Measurements from ENCODE around the gene RAB25.

Gene RAB25

DNA sequence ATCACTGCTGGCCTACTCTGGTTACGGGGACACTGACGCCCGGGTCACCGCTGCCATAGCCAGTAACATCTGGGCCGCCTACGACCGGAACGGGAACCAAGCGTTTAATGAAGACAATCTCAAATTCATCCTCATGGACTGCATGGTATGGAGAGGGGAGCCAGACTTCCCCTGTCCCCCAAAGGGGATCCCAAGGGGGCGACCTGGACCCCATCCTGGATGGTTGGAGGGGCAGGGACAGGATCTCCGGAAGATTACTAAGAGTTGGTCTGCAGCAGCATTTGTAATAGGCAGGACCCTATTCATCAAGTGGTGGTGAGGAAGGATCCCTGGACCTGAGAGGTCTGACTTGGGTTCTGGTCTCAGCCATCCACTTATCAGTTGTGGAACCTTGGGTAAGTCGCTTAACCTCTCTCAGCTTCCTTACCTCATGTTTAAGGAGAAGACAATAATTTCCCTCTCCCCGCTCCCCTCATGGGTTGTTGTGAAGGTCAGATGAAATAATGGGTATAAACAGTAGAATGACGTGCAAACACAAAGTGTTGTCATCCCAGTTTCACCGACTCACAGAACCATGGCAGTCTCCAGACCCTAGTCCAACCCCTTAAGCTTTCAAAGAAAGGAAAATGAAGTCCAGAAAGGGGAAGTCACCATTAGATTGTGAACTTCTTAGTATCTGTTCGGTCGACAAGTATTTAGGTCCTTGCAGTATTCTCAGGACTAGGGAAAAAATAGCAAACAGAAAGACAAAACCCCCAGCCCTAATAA, 5.5 kb upstream of the RAB25 start:
- Histone ChIP-seq H3K27ac (ENCODE audit: low read depth, low read length) (peak overlapping the region; percentile 36), H3K4me1 (ENCODE audit: control insufficient read depth, insufficient read depth, low read length) (peaks cover 8% of the 10 kb centered on the region; the same call in 1 of the 2 replicates), H3K36me3 (ENCODE audit: control insufficient read depth, insufficient read depth, low read length) (peaks cover 27% of the 10 kb centered on the region), H3K9me3 (ENCODE audit: control insufficient read depth, insufficient read depth, low read length) (no peaks in the 10 kb centered on the region), H3K4me3 (ENCODE audit: low read depth, low read length) (peak overlapping the region; percentile 96), H3K27me3 (ENCODE audit: control insufficient read depth, insufficient read depth, low read length) (no peaks in the 10 kb centered on the region), H3K9ac (ENCODE audit: low read depth, low read length) (peak overlapping the region; percentile 48)

DNA sequence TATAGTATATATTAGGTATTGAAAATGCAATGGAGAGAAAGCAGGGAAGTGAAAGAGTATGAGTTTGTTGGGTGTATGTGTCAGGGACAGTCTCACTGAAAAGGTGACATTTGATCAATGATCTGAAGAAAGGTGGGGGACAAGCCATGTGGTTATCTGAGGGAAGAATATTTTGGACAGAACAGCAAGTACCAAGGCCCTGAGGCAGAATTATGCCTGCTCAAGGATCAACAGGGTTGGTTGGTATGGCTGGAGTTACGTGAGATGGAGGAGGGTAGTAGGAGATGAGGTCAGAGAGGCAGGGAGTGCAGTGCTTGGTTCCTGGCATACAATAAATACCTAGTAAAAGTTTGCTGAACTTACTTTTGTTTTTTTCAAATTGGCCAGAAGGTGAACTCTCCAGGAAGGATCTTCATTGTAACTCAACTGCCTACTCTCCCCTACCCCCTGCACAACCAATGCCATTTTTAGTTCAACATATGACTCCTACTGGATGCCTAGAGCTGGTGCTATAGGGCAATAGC, 4.6 kb upstream of the RAB25 start:
- H3K4me1 ChIP-seq (ENCODE audit: control insufficient read depth, insufficient read depth, low read length): peaks cover 8% of the 10 kb centered on the region; the same call in 1 of the 2 replicates
- H3K9ac ChIP-seq (ENCODE audit: low read depth, low read length): no peak overlapping the region
- no peaks in the 10 kb centered on the region for H3K9me3 ChIP-seq (ENCODE audit: control insufficient read depth, insufficient read depth, low read length)
- H3K4me3 ChIP-seq (ENCODE audit: low read depth, low read length): no peak overlapping the region
- H3K27ac ChIP-seq (ENCODE audit: low read depth, low read length): no peak overlapping the region
- no peaks in the 10 kb centered on the region for H3K27me3 ChIP-seq (ENCODE audit: control insufficient read depth, insufficient read depth, low read length)
- H3K36me3 ChIP-seq (ENCODE audit: control insufficient read depth, insufficient read depth, low read length): peaks cover 20% of the 10 kb centered on the region

DNA sequence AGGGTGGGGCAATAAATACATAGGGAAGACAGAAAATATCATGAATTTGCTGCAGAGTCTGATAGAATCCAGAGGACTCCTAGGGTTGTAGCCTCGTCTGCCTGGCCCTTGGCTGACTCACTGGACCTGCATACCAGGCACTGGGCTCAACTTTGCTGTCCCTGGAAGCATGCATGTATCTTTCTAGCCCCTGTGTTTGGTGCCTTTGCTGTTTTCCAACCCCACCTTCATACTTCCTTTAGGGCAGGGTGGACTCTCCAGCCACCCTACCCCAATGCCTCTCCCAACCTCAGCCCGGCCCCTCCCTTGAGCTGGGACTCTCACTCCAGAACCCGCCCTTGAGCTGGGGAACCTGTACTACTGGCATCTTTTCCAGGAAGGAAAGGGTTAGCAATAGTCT, 1.2 kb downstream of the RAB25 start:
- H3K4me3 ChIP-seq (ENCODE audit: low read depth, low read length): 0 out of 2 replicates have a peak overlapping the region, but pooled peaks have one; percentile 21
- H3K4me1 ChIP-seq (ENCODE audit: control insufficient read depth, insufficient read depth, low read length): peaks cover 21% of the 10 kb centered on the region
- H3K36me3 ChIP-seq (ENCODE audit: control insufficient read depth, insufficient read depth, low read length): peaks cover 14% of the 10 kb centered on the region
- no peaks in the 10 kb centered on the region; the same call in 1 of the 2 replicates for H3K27me3 ChIP-seq (ENCODE audit: control insufficient read depth, insufficient read depth, low read length)
- peak overlapping the region; percentile 93 for H3K27ac ChIP-seq (ENCODE audit: low read depth, low read length)
- H3K9ac ChIP-seq (ENCODE audit: low read depth, low read length): no peak overlapping the region
- no peaks in the 10 kb centered on the region for H3K9me3 ChIP-seq (ENCODE audit: control insufficient read depth, insufficient read depth, low read length)

DNA sequence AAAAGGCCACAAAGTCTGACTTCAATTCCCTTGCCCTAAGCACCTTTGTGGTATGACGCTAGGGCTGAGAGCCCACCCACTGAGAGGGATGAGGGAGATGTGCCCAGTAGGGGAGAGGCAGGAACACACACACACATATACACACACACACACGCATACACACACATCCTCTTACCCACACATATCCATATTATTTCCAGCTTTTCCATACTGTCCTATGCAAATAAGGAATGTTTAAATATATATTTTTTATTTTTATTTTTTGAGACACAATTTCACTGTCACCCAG, 3.0 kb downstream of the RAB25 start:
- Histone ChIP-seq H3K9me3 (ENCODE audit: control insufficient read depth, insufficient read depth, low read length) (no peaks in the 10 kb centered on the region), H3K36me3 (ENCODE audit: control insufficient read depth, insufficient read depth, low read length) (no peaks in the 10 kb centered on the region), H3K4me1 (ENCODE audit: control insufficient read depth, insufficient read depth, low read length) (peaks cover 21% of the 10 kb centered on the region), H3K27ac (ENCODE audit: low read depth, low read length) (peak overlapping the region; percentile 54), H3K27me3 (ENCODE audit: control insufficient read depth, insufficient read depth, low read length) (no peaks in the 10 kb centered on the region; the same call in 1 of the 2 replicates), H3K4me3 (ENCODE audit: low read depth, low read length) (no peak overlapping the region), H3K9ac (ENCODE audit: low read depth, low read length) (no peak overlapping the region)

DNA sequence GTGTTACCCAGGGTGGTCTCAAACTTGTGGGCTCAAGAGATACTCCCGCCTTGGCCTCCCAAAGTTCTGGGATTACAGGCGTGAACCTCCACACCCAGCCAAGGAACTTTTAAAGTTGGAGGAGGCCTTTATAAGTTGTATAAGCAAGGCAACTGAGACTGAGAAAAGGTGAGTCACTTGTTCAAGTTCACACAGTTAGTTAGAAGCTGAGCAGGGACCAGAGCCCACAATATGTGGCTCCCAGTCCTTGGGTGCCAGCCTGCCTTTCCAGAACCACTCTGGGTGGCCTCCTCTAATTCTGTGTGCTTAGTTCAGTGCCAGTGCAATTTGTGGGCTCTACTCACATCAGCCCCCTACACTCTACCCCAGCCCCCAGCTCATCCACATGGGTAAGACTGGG, 3.7 kb downstream of the RAB25 start:
- Histone ChIP-seq H3K27ac (ENCODE audit: low read depth, low read length) (no peak overlapping the region), H3K9ac (ENCODE audit: low read depth, low read length) (no peak overlapping the region)

DNA sequence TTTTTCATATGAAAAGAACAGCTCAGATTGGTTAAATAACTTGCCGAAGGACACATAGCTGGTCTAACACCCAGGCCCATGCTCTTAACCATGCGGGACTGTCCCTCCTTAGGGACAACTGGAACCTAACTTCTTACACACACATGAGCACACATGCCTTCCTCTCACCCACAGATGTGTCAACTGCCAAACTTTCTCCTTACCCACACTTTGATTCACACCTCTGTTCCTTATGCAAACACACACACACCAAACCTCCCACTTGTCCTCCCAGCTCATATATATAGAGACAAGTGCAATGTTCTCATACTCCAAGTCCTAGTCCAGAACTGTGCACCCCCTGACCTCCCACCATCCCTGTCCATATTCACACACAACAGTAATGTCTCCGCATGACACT, 4.3 kb downstream of the RAB25 start:
- Histone ChIP-seq H3K9ac (ENCODE audit: low read depth, low read length) (no peak overlapping the region), H3K27ac (ENCODE audit: low read depth, low read length) (no peak overlapping the region), H3K36me3 (ENCODE audit: control insufficient read depth, insufficient read depth, low read length) (peaks cover 7% of the 10 kb centered on the region), H3K4me3 (ENCODE audit: low read depth, low read length) (no peak overlapping the region; the same call in 1 of the 2 replicates), H3K27me3 (ENCODE audit: control insufficient read depth, insufficient read depth, low read length) (no peaks in the 10 kb centered on the region; the same call in 1 of the 2 replicates), H3K4me1 (ENCODE audit: control insufficient read depth, insufficient read depth, low read length) (peaks cover 21% of the 10 kb centered on the region), H3K9me3 (ENCODE audit: control insufficient read depth, insufficient read depth, low read length) (no peaks in the 10 kb centered on the region)

More for the DNA sequence above, 3.7 kb downstream of the RAB25 start:
- no peaks in the 10 kb centered on the region for H3K9me3 ChIP-seq (ENCODE audit: control insufficient read depth, insufficient read depth, low read length)
- H3K4me1 ChIP-seq (ENCODE audit: control insufficient read depth, insufficient read depth, low read length): peaks cover 21% of the 10 kb centered on the region
- H3K4me3 ChIP-seq (ENCODE audit: low read depth, low read length): no peak overlapping the region
- peaks cover 3% of the 10 kb centered on the region; the same call in 1 of the 2 replicates for H3K36me3 ChIP-seq (ENCODE audit: control insufficient read depth, insufficient read depth, low read length)
- H3K27me3 ChIP-seq (ENCODE audit: control insufficient read depth, insufficient read depth, low read length): no peaks in the 10 kb centered on the region; the same call in 1 of the 2 replicates

DNA sequence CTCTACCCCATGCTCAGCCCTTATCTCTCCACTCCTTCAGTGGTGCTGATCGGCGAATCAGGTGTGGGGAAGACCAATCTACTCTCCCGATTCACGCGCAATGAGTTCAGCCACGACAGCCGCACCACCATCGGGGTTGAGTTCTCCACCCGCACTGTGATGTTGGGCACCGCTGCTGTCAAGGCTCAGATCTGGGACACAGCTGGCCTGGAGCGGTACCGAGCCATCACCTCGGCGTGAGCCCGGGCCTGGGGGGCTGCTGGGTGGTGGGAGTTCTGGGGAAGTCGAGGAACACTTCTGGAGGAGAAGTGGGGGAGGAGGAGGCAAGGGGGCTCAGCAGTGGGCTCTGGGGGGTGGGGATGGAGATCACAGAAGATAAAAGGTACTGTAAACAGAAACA, 4.9 kb downstream of the RAB25 start:
- H3K9ac ChIP-seq (ENCODE audit: low read depth, low read length): no peak overlapping the region
- H3K4me1 ChIP-seq (ENCODE audit: control insufficient read depth, insufficient read depth, low read length): peaks cover 21% of the 10 kb centered on the region
- no peaks in the 10 kb centered on the region; the same call in 1 of the 2 replicates for H3K27me3 ChIP-seq (ENCODE audit: control insufficient read depth, insufficient read depth, low read length)
- H3K9me3 ChIP-seq (ENCODE audit: control insufficient read depth, insufficient read depth, low read length): no peaks in the 10 kb centered on the region
- H3K36me3 ChIP-seq (ENCODE audit: control insufficient read depth, insufficient read depth, low read length): peaks cover 9% of the 10 kb centered on the region
- no peak overlapping the region for H3K4me3 ChIP-seq (ENCODE audit: low read depth, low read length)
- H3K27ac ChIP-seq (ENCODE audit: low read depth, low read length): peak overlapping the region; percentile 28

DNA sequence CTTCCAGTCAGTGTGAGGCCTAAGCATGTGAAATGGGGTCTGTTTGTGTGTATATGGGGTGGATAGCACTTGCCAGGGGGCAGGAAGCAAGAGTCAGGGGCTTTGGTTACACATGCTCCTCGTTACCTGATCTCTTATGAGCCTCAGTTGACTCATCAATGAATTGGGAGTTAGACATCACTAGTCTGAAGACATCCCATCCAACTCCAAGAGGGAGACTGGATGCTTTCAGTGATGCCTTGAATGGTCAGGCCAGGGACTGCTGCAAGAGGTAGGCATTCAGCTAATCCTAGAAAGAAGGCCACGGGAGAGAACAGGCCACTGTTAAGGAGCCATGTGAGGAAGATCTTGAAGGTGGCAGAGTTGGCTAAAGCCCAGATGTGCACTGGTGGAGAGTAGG, 6.3 kb downstream of the RAB25 start:
- Histone ChIP-seq H3K9me3 (ENCODE audit: control insufficient read depth, insufficient read depth, low read length) (no peaks in the 10 kb centered on the region), H3K4me3 (ENCODE audit: low read depth, low read length) (no peak overlapping the region), H3K4me1 (ENCODE audit: control insufficient read depth, insufficient read depth, low read length) (peaks cover 20% of the 10 kb centered on the region), H3K36me3 (ENCODE audit: control insufficient read depth, insufficient read depth, low read length) (peaks cover 9% of the 10 kb centered on the region), H3K27ac (ENCODE audit: low read depth, low read length) (no peak overlapping the region), H3K9ac (ENCODE audit: low read depth, low read length) (no peak overlapping the region), H3K27me3 (ENCODE audit: control insufficient read depth, insufficient read depth, low read length) (no peaks in the 10 kb centered on the region)

DNA sequence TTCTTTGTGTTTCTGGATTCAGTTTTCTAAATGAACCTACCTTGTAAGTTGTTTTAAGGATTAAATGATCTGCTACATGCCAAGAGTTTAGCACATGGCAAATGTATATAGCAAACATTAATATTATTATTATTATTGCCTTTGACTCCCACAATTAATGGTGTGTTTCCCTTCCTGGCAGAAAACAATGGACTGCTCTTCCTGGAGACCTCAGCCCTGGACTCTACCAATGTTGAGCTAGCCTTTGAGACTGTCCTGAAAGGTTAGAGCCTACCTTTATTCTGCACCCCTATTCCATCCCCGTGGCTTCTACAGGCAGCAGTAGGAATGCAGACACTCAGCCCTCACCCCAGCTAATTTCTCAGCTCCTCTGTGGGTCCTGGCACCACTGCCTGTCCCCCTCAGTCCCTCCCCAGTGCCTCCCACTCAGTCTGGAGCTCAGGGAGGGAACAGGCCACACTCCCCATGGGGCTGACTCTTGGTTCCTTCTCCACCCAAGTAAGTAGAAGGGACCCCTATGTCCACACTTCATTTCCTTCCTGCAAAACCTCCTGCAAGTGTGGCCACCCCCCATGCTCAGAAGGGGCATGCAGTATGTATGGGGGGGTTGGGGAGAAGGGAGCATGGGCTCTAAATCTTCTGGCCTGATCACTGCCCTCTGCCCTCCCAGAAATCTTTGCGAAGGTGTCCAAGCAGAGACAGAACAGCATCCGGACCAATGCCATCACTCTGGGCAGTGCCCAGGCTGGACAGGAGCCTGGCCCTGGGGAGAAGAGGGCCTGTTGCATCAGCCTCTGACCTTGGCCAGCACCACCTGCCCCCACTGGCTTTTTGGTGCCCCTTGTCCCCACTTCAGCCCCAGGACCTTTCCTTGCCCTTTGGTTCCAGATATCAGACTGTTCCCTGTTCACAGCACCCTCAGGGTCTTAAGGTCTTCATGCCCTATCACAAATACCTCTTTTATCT, 8.8 kb downstream of the RAB25 start:
- Histone ChIP-seq H3K9me3 (ENCODE audit: control insufficient read depth, insufficient read depth, low read length) (no peaks in the 10 kb centered on the region), H3K36me3 (ENCODE audit: control insufficient read depth, insufficient read depth, low read length) (peaks cover 12% of the 10 kb centered on the region), H3K27ac (ENCODE audit: low read depth, low read length) (no peak overlapping the region), H3K4me3 (ENCODE audit: low read depth, low read length) (no peak overlapping the region), H3K4me1 (ENCODE audit: control insufficient read depth, insufficient read depth, low read length) (peaks cover 34% of the 10 kb centered on the region), H3K27me3 (ENCODE audit: control insufficient read depth, insufficient read depth, low read length) (no peaks in the 10 kb centered on the region), H3K9ac (ENCODE audit: low read depth, low read length) (no peak overlapping the region)

DNA sequence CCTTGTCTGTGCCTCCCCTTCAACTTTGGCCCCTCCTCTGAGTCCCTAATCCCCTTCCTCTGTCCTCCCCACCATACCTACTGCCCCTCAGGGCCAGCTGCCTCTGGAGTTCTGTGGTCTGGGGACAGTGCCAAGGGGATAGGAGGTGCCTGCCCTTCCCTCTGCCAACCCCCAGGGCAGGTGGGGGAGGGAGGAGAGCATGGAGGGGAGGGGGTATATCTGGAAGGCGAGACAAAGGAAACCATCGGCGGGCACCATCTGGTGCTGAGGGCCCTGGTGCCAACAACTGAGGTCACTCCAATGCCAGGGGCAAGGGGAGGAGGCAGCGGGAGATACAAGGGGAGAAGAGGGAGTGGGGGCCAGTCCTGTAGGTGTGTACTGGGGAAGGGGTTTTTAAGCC, 9.6 kb downstream of the RAB25 start:
- Histone ChIP-seq H3K9ac (ENCODE audit: low read depth, low read length) (no peak overlapping the region), H3K36me3 (ENCODE audit: control insufficient read depth, insufficient read depth, low read length) (peaks cover 18% of the 10 kb centered on the region), H3K4me1 (ENCODE audit: control insufficient read depth, insufficient read depth, low read length) (peaks cover 42% of the 10 kb centered on the region)

More for the DNA sequence above, 9.6 kb downstream of the RAB25 start:
- no peaks in the 10 kb centered on the region for H3K27me3 ChIP-seq (ENCODE audit: control insufficient read depth, insufficient read depth, low read length)
- H3K4me3 ChIP-seq (ENCODE audit: low read depth, low read length): no peak overlapping the region
- no peaks in the 10 kb centered on the region for H3K9me3 ChIP-seq (ENCODE audit: control insufficient read depth, insufficient read depth, low read length)
- H3K27ac ChIP-seq (ENCODE audit: low read depth, low read length): no peak overlapping the region
